GM21786 (cell line): Measurements from ENCODE around the gene IL17F.
"Not testable (repeated sequence)": the region's sequence is repeated elsewhere in the genome, so short reads cannot be mapped to it uniquely, and the experiment has no call there.

Experiments
- ATAC-seq: cut with Tn5 transposase; IDR thresholded peaks from one replicate; pipeline ENCODE4 v1.9.1; 2021; ENCODE audit not compliant: unreplicated experiment

Gene IL17F

DNA sequence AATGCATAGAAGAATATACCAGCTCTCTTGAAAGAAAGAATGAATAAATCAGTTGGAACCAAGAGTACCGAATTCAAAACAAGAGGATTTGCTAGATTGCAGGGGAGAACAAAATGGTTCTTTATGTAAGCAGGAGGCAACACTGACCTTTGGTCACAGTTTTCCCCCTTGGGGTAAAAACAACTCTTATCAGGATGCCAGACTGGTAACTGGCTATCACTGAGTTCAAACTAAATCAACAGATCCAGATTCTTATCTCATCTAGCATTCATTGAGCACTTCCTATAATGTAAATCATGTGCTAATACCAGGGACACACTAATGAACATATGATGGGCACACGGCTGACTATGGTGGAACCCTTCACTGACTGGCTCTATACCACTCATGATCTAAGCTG, 4.8 kb upstream of the IL17F start:
- no peak for ATAC-seq

DNA sequence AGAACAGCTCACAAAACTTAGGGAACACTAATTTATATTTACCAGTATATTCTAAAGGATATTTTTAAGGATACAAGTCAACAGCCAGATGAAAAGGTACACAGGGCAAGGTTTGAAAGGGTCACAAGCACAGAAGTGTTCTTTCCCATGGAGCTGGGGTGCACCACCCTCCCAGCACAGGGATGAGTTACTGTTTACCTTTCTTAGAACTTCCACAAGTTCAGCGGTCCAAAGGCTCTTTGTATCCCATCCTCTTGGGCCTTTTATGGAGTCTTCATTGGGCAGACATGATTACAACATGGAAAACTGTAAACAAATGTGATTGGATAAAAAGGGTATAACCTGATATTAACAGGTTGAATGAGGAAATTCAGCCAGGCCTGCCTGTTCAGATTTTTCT, 1.1 kb upstream of the IL17F start:
- ATAC-seq = no peak

DNA sequence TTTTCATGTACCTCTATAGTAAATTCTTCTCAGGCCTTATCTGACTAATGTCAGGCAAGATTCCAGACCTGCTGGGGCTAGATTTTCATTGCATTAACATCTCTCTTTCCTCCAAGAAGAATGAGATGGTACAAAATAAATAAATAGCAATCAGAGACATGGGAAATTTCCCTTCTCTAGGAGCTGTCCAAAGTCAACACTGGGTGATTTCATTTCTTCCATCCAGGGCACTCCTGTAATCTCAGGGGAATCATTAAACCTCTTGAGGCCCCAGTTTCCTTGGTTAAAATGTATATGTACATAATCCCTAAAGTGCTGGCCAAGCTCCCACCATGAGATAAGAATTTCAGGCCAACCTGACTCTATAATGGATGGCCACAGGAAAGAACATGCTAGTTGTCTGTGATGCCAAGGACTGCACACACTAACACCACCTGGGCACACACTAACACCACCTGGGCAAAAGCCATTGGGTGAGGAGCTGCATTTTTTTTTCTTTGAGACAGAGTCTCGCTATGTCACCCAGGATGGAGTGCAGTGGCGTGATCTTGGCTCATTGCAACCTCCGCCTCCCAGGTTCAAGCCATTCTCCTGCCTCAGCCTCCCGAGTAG, 912 bp downstream of the IL17F start:
- no peak for ATAC-seq

DNA sequence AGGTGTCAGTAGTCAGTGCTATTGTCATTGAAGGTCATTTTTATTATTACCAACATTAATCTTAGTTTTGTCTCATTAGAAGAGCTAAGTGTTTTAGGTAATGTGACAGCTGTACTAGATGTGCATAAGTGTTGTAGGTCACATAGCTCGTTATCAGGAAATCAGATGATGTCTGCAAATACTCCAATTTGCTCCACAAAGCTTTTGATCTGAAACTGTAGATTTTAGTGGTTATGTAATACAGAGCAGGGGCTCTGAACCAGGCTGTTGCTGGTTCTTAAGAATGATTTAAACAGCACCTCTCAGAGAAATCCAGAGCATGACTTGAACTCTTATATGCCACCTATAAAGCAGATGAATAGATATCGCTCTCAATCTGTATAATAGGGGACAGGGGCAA, 2.5 kb downstream of the IL17F start:
- no peak for ATAC-seq

DNA sequence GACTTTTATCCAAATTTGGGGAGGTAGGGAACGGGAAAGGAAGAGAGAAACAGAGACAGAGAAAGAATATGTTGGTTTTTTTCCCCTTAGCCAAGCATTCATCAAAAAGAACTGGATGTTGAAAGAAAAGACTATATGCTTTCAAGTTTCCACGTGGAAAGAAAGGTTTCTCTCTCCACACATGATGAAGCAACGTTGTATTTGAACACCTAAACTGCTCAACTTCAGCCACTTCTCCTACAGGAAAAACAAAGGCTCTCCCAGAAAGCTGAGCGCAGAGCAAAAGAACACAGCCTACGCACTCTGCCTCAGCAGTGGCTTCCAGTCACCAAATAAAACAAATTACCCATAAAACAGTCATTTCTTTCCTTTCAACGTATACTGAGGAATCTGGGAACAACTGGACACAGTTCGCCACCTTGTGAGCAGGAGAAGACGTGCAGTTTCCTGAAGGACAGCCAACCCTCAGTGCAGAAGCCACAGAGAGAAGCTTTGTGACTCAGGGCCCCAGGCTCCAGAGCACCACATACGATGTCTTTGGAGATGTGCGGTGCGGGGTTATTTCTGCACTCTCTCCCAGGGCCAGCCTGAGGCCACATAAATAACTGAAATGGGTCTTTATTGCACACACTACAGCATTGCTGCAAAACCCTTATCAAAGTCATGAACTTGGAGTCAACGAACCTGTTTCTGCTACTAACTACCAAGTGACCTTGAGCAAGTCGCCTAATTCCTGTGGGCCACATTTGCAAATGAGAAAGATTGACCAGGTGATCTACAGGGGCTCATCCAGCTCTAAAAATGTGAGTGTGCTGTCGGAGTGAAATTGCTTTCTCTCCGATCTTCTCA, 10.1 kb downstream of the IL17F start:
- ATAC-seq = peak; percentile 81

DNA sequence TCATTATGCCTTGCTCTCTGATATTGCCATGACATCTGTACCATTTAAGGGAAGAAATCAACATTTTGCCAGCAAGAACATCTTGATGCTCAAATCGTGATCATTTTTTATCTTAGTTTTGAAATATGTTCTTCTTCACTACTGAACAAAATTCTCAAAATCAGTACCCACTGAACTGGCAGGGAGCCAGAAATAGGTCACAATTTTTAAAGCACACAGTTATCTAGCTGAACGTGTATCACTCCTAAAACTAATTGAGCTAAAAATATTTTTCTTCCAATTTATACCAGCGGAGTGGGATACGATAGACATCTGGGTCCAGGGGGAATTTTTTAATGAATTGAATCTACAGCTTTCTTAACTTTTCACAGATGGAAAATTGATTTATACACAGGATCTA, 11.3 kb downstream of the IL17F start:
- no peak for ATAC-seq

DNA sequence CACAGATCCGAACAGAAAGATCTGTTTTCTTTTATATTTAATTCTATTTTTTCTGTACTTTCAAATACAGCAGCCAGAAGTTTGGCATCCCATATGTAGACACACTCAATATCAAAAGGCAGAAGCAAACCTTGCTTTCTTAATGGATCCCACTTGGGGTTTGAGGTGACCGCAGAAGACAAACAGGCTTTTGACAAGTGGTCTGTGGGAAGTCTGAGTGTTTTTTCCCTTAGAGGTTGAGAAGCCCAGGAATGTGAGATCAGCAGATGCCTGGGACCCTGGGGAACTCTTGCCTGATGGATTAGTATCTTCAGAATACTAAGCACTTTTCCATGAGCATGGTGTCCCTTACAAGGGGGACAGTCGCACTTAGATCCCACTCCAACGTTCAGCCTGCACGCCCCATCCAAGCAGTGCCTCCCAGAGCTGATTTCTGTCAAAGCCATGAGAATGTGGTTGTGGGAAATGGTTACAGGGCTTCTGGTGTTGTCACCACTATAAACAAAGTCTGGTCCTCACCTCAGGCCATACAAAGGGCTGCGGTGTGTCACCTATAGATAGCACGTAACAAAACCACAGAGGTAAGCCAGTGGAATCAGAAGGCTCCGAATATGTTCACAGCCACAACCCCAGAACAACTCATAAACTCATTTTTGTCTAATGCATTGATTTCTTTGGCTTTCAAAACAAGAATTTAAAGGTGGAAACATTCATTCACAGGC, 12.7 kb downstream of the IL17F start:
- ATAC-seq = no peak

DNA sequence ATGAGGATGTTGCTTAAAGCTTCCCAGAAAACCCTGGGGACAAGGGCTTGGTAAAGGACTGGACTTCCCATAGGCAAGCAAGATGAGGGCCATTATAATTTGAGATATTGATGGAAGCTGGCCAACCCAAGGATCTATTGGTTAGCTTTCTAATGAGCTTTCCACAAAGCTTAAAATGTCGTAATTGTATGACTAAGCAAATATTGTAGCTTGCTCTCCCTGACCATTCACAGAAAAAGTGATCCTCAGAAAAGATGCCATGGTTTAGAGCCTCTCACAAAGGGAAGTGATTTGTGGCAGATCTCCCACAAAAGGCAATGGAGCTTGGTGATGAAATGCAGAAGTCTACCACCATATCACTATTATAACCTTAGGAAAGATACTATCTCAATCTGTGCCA, 13.6 kb downstream of the IL17F start:
- no peak for ATAC-seq

DNA sequence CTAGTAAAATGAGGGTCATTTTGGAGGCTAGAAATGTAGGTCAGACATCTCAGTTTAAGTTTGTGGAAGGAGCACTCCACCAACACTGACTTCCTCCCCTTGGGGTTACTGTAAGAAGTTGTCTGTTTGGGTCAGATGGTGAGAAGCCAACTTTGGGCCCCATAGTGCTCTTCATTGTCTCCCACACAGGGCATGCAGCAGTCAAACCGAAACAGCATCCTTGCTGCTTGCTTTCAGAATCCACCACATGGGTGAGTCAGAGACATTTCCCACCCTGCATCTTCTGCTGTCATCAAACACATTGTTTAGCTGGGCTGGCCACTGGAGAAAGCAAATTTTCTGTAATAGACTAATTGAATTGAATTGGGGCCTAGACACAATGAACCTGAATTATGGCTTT, 16.8 kb downstream of the IL17F start:
- ATAC-seq = peak; percentile 100

DNA sequence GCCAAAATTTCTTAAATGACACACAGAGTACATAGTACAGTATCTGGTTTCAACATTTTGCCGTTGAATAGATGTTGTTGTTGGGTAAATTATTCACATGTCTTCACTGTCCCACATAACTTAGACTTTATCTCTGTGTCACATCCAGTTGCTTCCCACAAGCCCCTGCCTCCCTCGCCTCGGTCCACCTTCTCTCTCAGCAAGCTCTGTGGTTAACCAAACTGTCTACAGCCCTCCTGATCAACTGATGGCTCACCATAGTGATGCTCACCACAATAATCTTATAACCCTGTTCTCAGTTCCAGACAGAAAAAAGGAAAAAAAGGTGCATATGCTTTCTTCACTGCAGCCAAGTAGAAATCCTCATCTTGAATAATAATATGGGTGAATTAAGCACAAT, 23.0 kb downstream of the IL17F start:
- no peak for ATAC-seq

DNA sequence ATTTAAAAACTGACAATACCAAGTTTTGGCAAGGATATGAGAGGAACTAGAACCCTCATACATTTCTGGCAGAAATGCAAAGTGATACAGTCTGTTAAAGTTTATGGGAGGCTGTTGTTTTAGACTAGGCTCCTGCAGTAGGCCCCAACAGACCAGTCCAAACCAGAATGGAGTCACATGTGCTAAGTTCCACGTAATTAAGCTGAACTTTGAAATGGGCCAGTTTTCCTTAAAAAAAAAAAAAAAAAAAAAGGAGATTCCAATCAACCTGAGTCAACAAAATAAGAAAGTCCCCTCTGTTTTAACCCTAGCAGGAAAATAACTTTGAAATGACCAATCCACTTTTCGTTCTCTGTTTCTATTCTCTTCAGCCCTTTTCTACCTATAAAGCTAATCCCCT, 26.5 kb downstream of the IL17F start:
- no peak for ATAC-seq

DNA sequence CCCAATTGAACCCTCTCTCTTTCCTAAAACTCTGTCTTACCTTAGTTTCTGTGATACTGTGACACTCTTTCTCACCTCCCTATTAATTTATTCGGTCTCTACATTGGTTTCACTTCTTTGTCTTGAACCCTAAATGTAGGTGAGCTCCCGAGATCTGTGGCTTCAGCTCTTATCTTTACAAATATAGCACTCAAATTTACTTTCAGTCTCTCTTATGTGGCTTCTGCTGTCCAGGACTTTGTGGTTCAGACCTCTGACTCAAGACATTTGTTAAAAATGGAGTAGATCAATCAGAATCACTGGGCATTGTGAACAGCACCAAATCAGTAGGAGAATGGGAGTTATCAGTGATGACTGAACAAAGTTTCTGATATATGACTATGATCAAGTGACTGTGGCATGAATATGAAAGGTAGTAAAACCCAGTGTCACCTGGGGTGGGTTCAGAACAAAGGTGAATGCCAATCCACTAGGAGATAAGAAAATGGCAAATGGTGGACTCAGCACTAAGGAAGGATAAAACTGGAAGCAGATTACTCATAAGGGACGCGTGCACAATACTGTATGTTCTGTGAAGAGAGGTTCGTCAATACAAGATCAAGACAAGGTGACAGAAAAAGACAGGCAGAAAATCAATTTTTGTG, 27.2 kb downstream of the IL17F start:
- ATAC-seq = no peak

DNA sequence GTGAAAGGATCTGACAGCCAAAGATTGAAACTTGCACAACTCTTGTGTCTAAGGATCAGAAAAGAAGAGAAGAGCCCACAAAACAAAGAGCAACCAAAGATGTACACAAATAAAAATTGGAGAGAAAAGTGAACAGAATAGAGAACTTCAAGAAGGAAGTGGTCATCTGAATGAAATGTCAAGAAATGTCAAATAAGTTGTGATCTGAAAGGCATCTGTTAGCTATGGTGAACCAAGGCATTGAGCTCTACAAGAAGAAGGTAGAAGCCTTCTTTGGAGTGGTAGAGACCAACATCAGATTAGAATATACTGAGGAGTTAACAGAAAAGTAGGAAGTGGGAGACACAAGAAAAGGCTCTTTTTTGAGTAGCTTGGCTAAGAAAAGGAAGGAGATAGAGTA, 28.5 kb downstream of the IL17F start:
- ATAC-seq = no peak

DNA sequence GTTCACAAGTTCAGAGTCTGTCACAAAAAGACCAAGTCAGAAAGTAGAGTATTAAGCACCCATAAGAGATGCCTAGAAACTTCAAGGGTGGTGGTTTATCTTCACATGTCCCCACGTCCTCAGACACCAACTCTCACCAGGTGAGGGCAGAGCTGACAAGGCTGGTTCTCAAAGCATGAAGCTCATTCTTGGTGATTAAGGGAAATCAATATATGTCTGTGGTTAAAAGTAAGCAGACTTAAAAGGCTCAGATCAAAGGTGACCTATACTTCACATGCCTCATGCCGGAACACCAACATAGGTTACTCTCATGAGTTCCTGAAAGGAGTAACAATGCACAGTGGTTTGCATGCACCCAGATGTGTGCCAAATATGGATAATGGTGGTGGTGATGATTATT, 31.2 kb downstream of the IL17F start:
- no peak for ATAC-seq

DNA sequence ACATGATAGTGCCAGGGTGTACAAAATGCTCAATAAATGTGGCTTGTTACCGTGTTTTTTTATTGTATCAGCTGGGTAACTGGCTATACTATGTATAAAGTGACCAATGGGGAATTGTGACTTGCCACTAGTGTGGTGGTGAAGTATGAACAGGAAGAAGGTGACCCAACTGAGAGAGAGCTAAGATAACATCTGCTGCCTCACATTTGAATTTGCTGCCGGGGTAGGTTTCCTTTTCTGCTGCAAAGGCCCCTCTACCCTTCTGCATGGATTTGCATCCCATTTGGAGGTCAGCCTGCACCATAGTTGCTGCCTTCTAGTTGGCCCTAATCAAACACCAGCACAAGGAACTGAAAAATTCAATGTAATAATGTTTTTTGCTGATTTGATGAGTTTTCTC, 34.1 kb downstream of the IL17F start:
- peak; percentile 64 for ATAC-seq

DNA sequence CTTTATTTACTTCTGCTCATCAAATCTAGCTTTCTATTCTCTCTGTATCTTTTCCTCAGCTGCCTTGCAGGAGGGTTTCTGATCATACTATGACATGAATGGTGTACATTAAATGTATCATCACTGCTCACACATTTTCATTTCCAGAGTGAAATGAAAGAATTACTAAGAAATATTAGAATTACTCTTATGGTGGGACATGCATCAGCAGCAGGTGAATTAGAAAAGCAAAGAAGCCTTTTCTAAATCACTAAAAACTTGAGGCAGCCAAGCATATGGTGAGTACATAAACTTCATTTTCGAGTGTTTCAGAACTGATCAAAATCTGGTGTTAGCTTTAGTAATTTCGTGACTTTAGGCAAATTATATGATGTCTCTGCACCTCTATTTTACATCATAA, 34.5 kb downstream of the IL17F start:
- ATAC-seq = peak; percentile 48

DNA sequence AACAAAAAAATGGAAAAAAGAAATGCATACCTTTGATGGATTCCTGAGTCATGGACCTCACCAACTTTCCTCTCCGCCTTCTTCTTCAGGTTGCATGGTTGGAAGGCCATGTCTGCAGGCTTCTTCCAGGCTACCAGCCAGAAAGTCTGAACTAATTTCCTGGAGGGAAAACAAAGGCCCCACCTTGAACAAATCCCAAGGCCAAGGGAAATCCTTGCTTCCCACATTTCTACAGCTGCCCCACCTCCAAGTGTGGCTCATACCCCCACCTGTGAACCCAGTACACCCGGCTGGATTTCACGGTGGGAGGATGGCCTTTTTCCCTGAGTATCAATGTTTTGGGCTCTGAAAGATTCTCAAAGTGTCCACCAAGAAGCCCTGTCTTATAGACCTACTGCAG, 35.7 kb downstream of the IL17F start:
- no peak for ATAC-seq

DNA sequence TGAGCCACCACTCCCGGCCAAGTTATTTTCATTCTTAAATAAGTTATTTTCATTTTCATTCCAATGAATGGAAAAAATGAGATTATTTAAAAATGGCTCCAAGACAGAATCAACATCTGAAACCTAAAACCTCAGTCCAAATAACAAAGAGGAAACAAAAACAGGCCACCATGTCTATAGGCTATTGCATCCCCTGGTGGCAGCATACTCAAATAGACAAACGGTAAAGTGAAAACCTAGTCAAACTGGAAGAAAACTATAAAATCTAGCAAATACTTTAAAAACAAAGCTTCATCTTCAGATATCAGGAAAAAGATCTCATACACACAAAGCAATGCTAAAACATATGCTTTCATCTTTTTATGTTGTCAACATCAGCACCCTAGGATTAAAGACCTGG, 37.2 kb downstream of the IL17F start:
- ATAC-seq = no peak

DNA sequence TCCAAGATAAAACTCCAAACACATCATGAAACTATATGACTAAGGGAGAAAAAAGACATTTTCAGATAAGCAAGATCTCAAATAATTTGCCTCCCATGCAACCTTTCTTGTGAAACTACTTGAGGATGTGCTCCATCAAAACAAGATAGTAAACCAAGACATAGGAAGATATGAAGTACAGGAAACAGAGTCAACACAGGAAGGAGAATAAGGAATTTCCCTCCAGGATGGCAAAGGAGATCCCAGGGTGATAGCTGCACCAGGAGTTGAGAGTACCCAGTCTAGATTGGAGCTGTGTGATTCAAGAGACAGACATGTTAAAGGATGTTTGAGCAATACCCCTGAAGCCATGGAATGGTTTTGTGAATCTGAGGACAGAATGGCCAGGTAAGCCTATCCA, 42.8 kb downstream of the IL17F start:
- no peak for ATAC-seq

DNA sequence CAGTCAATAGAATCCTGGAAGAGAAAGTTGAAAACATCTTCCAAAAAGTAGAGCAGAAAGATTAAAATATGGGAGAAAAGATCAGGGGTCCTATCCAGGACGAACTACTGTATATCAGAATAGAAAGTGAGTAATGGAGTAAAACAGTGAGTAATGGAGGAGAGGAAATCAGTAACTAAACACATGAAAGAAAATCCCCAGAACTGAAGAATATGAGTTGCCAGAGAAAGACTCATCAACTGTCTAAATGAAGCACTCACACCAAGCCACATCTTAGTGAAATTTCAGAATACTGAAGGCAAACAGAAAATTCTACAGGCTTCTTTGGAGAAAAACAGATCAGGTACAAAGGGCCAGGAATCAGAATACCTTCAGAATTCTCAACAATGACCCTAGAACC, 43.3 kb downstream of the IL17F start:
- ATAC-seq = no peak

DNA sequence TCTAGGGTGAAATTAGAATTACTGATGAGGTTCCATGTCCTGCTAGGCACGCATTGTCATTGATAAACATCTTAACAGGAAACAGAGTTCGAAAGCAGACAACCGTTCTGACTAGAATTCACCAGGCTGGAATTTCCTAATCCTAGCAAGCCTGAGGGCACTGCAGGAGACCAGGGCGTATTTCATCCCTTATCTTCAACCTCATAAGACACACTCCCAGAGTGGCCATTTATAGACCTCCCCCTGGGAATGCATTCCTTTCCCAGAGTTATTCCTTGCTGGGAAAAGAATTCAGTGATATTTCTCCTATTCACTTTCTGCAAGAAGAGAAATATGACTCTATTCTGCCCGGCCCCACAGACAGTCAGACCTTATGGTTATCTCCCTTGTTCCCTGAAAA, 44.2 kb downstream of the IL17F start:
- ATAC-seq = not testable (repeated sequence)

DNA sequence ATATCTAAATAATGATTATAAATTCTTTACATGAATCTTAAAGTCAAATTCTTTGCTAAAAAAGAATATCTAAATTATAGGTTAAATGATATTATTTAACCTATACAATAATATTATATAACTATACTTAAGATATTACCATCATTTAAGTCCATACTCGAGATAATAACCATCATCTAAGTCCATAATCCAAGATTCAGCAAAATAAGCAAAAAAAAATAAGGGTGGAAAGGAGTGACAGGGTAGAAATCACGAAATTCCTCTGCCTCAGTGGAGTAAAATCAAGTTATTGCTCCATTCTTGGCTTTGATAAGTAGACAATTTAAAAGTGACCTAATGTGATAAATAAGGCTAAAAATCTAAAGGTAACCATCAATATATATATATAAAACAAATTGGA, 48.4 kb downstream of the IL17F start:
- no peak for ATAC-seq
